Vagina (tissue), 2 donors: ENCODE measurements around the gene ADGRG2. TPM values are rescaled to one million over a fixed set of nuclear protein-coding genes. Genes with fewer than 3 reads are reported as not detected.

ENCODE experiments used
- DNase-seq, 2 donors: peaks; one replicate each; pipeline ENCODE4 v3.0.0-alpha.2; 2017; ENCODE audit errors: extremely low spot score in 2 of 2
- H3K27ac ChIP-seq: fragments of 200-600 bp; sonication (generic); one replicate; pipeline ENCODE4 v1.5.1; 2019
- H3K27me3 ChIP-seq: fragments of 200-600 bp; sonication (generic); one replicate; pipeline ENCODE4 v1.5.1; 2019
- H3K36me3 ChIP-seq, 2 donors: fragments of 200-600 bp; sonication (generic); one replicate each; pipeline ENCODE4 v1.5.1; 2017 to 2019
- H3K4me1 ChIP-seq: fragments of 200-600 bp; sonication (generic); one replicate; pipeline ENCODE4 v1.5.1; 2019
- H3K4me3 ChIP-seq, 2 donors: fragments of 200-600 bp; sonication (generic); 1 replicate in 1 of 2; 2 replicates in 1 of 2; pipeline ENCODE4 v1.5.1; 2016 to 2019
- H3K9me3 ChIP-seq: fragments of 200-600 bp; sonication (generic); one replicate; pipeline ENCODE4 v1.5.1; 2019
- POLR2A ChIP-seq, 2 donors: fragments of 450-650 bp; IDR thresholded peaks; one replicate each; pipeline ENCODE4 v1.6.1; 2017; ENCODE audit warnings: antibody characterized with exemption in 2 of 2, mild to moderate bottlenecking in 2 of 2, moderate library complexity in 2 of 2
- POLR2AphosphoS5 ChIP-seq, 2 donors: sonication (generic); formaldehyde crosslinking; IDR thresholded peaks; one replicate each; pipeline ENCODE4 v1.9.0; 2017; ENCODE audit warnings: antibody characterized with exemption in 2 of 2, mild to moderate bottlenecking in 2 of 2, low read depth in 1 of 2; ENCODE audit not compliant: insufficient read depth in 1 of 2
- intact Hi-C: fragments of 100-400 bp; cut with DNase I; formaldehyde crosslinking; loops from one replicate; pipeline ENCODE4 v1.15.1; 2023
- total RNA-seq: library from RNA; depleted of rRNA; stranded (reverse); fragments of >200 nt; gene quantifications from one replicate; pipeline ENCODE4 v1.2.3, GENCODE V29; 2016
- TF ChIP-seq, protein P1 (sequence below), 3 experiments: fragments of 450-650 bp in 2 of 3; fragments of 200-600 bp in 1 of 3; sonication (generic) in 1 of 3; IDR thresholded peaks; one replicate each; pipeline ENCODE4 v1.5.1; 2017 to 2019; ENCODE audit warnings: antibody characterized with exemption in 3 of 3, mild to moderate bottlenecking in 2 of 3, moderate library complexity in 2 of 3

ADGRG2 gene
- total RNA-seq, 1 donor from 2014 or later: 2.0 TPM

DNA sequence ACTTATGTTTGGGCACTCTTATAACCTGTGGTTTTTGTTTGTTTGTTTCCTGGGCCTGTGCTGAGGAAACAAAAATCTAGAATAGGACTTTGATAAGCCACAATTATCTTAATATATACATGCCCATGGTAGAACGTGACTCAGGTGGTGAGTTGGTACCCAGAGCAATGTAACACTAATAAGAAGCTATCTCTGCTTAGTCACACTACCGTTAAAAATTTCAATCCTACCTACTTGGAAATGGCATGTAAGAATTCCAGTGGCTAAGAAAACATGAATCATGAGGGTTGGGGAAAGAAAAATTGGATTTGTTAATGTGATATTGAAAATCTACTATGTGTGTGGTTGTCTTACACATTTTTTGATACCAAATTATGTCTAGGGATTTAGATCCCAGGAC, 30.5 kb upstream of the ADGRG2 start:
- Histone ChIP-seq H3K36me3 (no peaks in the 10 kb centered on the region), H3K4me1 (no peaks in the 10 kb centered on the region), H3K9me3 (no peaks in the 10 kb centered on the region), H3K4me3 (no peak overlapping the region), H3K27me3 (peaks cover 5% of the 10 kb centered on the region), H3K27ac (no peak overlapping the region)
- DNase-seq: no peak
- intact Hi-C loops: no loop called here
- no peak for TF ChIP-seq POLR2A (IDR thresholded peaks at IDR 0.05)
- TF ChIP-seq, protein P1, sequence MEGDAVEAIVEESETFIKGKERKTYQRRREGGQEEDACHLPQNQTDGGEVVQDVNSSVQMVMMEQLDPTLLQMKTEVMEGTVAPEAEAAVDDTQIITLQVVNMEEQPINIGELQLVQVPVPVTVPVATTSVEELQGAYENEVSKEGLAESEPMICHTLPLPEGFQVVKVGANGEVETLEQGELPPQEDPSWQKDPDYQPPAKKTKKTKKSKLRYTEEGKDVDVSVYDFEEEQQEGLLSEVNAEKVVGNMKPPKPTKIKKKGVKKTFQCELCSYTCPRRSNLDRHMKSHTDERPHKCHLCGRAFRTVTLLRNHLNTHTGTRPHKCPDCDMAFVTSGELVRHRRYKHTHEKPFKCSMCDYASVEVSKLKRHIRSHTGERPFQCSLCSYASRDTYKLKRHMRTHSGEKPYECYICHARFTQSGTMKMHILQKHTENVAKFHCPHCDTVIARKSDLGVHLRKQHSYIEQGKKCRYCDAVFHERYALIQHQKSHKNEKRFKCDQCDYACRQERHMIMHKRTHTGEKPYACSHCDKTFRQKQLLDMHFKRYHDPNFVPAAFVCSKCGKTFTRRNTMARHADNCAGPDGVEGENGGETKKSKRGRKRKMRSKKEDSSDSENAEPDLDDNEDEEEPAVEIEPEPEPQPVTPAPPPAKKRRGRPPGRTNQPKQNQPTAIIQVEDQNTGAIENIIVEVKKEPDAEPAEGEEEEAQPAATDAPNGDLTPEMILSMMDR (IDR thresholded peaks at IDR 0.05): no peak
- no peak for TF ChIP-seq POLR2AphosphoS5 (IDR thresholded peaks at IDR 0.05; ENCODE audit: insufficient read depth in 1 of 2, low read depth in 1 of 2)

- no peak overlapping the region for H3K27ac ChIP-seq
- H3K27me3 ChIP-seq: no peaks in the 10 kb centered on the region
- no peaks in the 10 kb centered on the region for H3K36me3 ChIP-seq
- no peak overlapping the region for H3K4me3 ChIP-seq
- H3K9me3 ChIP-seq: no peaks in the 10 kb centered on the region
- H3K4me1 ChIP-seq: no peaks in the 10 kb centered on the region
- intact Hi-C loops: no loop called here
- no peak for DNase-seq
- TF ChIP-seq, protein P1 (IDR thresholded peaks at IDR 0.05): no peak
- no peak for TF ChIP-seq POLR2AphosphoS5 (IDR thresholded peaks at IDR 0.05; ENCODE audit: insufficient read depth in 1 of 2, low read depth in 1 of 2)
- no peak for TF ChIP-seq POLR2A (IDR thresholded peaks at IDR 0.05)
Observed at GRCh38 chrX:19137067-19137466, 14.8 kb upstream of the ADGRG2 start.

GRCh38 chrX:19133784-19134183, 11.5 kb upstream of the ADGRG2 start:
- Histone ChIP-seq H3K36me3 (no peaks in the 10 kb centered on the region), H3K9me3 (no peaks in the 10 kb centered on the region), H3K27ac (no peak overlapping the region), H3K27me3 (no peaks in the 10 kb centered on the region), H3K4me3 (no peak overlapping the region), H3K4me1 (no peaks in the 10 kb centered on the region)
- intact Hi-C loops: no loop called here
- TF ChIP-seq POLR2A (IDR thresholded peaks at IDR 0.05) (no peak), POLR2AphosphoS5 (IDR thresholded peaks at IDR 0.05; ENCODE audit: insufficient read depth in 1 of 2, low read depth in 1 of 2) (no peak)
- TF ChIP-seq, protein P1 (IDR thresholded peaks at IDR 0.05): no peak
- no peak for DNase-seq

GRCh38 chrX:19133231-19133630, 11.0 kb upstream of the ADGRG2 start:
- TF ChIP-seq POLR2AphosphoS5 (IDR thresholded peaks at IDR 0.05; ENCODE audit: insufficient read depth in 1 of 2, low read depth in 1 of 2) (no peak), POLR2A (IDR thresholded peaks at IDR 0.05) (no peak)
- TF ChIP-seq, protein P1 (IDR thresholded peaks at IDR 0.05): no peak
- Histone ChIP-seq H3K36me3 (no peaks in the 10 kb centered on the region), H3K4me3 (no peak overlapping the region), H3K4me1 (no peaks in the 10 kb centered on the region), H3K27ac (no peak overlapping the region), H3K27me3 (no peaks in the 10 kb centered on the region), H3K9me3 (no peaks in the 10 kb centered on the region)
- intact Hi-C loops: no loop called here
- DNase-seq: no peak

DNA sequence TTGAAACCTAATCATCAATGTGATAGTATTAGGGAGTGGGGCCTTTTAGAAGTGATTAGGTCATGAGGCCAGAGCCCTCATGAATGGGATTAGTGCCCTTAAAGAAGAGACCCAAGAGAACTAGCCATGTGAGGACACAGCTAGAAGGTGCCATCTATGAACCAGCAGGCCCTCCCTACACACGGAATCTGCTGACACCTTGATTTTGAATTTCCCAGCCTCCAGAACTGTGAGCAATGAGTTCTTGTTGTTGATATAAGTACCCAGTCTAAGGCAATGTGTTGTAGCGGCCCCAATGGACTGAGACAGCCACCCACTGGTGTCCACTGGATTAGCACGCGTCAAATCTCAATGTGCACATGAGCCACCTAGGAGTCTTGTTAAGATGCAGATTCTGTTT, 8.4 kb upstream of the ADGRG2 start:
- no peak for DNase-seq
- no peak overlapping the region for H3K27ac ChIP-seq
- H3K9me3 ChIP-seq: no peaks in the 10 kb centered on the region
- H3K27me3 ChIP-seq: no peaks in the 10 kb centered on the region
- no peaks in the 10 kb centered on the region for H3K4me1 ChIP-seq
- no peaks in the 10 kb centered on the region for H3K36me3 ChIP-seq
- intact Hi-C loops: no loop called here
- no peak overlapping the region for H3K4me3 ChIP-seq
- TF ChIP-seq POLR2A (IDR thresholded peaks at IDR 0.05) (no peak), POLR2AphosphoS5 (IDR thresholded peaks at IDR 0.05; ENCODE audit: insufficient read depth in 1 of 2, low read depth in 1 of 2) (no peak)
- TF ChIP-seq, protein P1 (IDR thresholded peaks at IDR 0.05): no peak
